ENCODE results near the gene STAT4.

- TF ChIP-seq CTCF (IDR thresholded peaks at IDR 0.05; ENCODE audit: insufficient read depth, low read depth, low read length): no peak
- TF ChIP-seq EZH2 (IDR thresholded peaks at IDR 0.05; ENCODE audit: insufficient read depth, low read length): no peak
Observed at GRCh38 chr2:190988910-190989309, 161.9 kb downstream of the STAT4 start.
